MCF 10A (cell line): Measurements from ENCODE around the gene NAP1L4. TPM values are rescaled to one million over a fixed set of nuclear protein-coding genes. Genes with fewer than 3 reads are reported as not detected.
A peak's percentile ranks its signal among the peaks of the same experiment; 100 is the strongest.

ENCODE experiments used
- BruUV-seq: library from RNA; stranded (reverse); fragments of 400-500 nt; replicated peaks from 2 replicates; lab custom pipeline; 2021; lab: Mats Ljungman, UMichigan
- CTCF ChIA-PET: fragments of 300-600 bp; sonication (Branson Sonifier 250); formaldehyde crosslinking; extraction: SDS; loops from one replicate; lab custom pipeline; 2021; ENCODE audit warnings: antibody characterized with exemption, inconsistent platforms; lab: Yijun Ruan, JAX
- POLR2A ChIA-PET: fragments of 300-600, 350-650 bp; sonication (Branson Sonifier 250); formaldehyde crosslinking; extraction: SDS; loops from one replicate; lab custom pipeline; 2020; ENCODE audit warnings: antibody characterized with exemption, inconsistent platforms; lab: Yijun Ruan, JAX
- DNase-seq: peaks from one replicate; pipeline ENCODE4 v3.0.0-alpha.2; 2018; ENCODE audit not compliant: unreplicated experiment
- H3K27ac Mint-ChIP-seq: one replicate; pipeline ENCODE4 v1.8.0; 2022; ENCODE audit warnings: mild to moderate bottlenecking, low read depth, mixed read lengths; ENCODE audit not compliant: unreplicated experiment
- H3K27me3 Mint-ChIP-seq: one replicate; pipeline ENCODE4 v1.8.0; 2022; ENCODE audit warnings: mixed read lengths; ENCODE audit not compliant: insufficient read depth, unreplicated experiment
- H3K36me3 Mint-ChIP-seq: one replicate; pipeline ENCODE4 v1.8.0; 2022; ENCODE audit warnings: mild to moderate bottlenecking, moderate library complexity, mixed read lengths; ENCODE audit not compliant: insufficient read depth, unreplicated experiment
- H3K4me1 Mint-ChIP-seq: one replicate; pipeline ENCODE4 v1.8.0; 2022; ENCODE audit warnings: mixed read lengths; ENCODE audit not compliant: insufficient read depth, unreplicated experiment
- H3K4me3 Mint-ChIP-seq: one replicate; pipeline ENCODE4 v1.8.0; 2022; ENCODE audit warnings: mild to moderate bottlenecking, moderate library complexity, mixed read lengths; ENCODE audit not compliant: unreplicated experiment
- H3K9me3 Mint-ChIP-seq: one replicate; pipeline ENCODE4 v1.8.0; 2022; ENCODE audit warnings: mixed read lengths; ENCODE audit not compliant: unreplicated experiment
- CTCF ChIP-seq: fragments of 200-600 bp; IDR thresholded peaks from one replicate; pipeline ENCODE4 v1.8.0; 2022; ENCODE audit warnings: antibody characterized with exemption, mild to moderate bottlenecking; ENCODE audit not compliant: unreplicated experiment
- intact Hi-C: fragments of 100-400 bp; cut with micrococcal nuclease; formaldehyde crosslinking; loops from 2 replicates; pipeline ENCODE4 v1.14.1; 2022
- total RNA-seq: library from RNA; stranded (reverse); gene quantifications from 2 replicates; pipeline ENCODE4 v1.2.3, GENCODE V29; 2022

NAP1L4 gene
- total RNA-seq, 1 experiment from 2014 or later: 103 TPM

GRCh38 chr11:2934021-2934550 lies 58.0 kb downstream of the NAP1L4 start:
- DNase-seq: no peak
- Mint-ChIP-seq H3K4me1 (peaks cover 11% of the 10 kb centered on the region), H3K27me3 (no peaks in the 10 kb centered on the region), H3K9me3 (peaks cover 19% of the 10 kb centered on the region), H3K36me3 (peaks cover 17% of the 10 kb centered on the region), H3K4me3 (no peak overlapping the region), H3K27ac (peak overlapping the region; percentile 70)
- ChIA-PET CTCF (interaction anchor here (0.7 to 2.2 kb wide), 8 partner anchors 9 to 401 kb away, joined by 3 to 10 read pairs (median 4); no protein-coding TSS in a partner anchor), POLR2A (interaction anchor here (0.9 to 2.7 kb wide), 10 partner anchors 9 to 445 kb away, joined by 4 to 13 read pairs (median 6); partner anchors contain the start of genes NAP1L4 and ZNF195)
- intact Hi-C loops: loop anchor here (5.0 kb wide), 1 partner anchor 58 kb away; the partner anchor contains the start of gene NAP1L4
- TF ChIP-seq CTCF: no peak
- BruUV-seq: no TSS peak

GRCh38 chr11:2933375-2934020 lies 58.6 kb downstream of the NAP1L4 start:
- Mint-ChIP-seq H3K4me1 (peaks cover 11% of the 10 kb centered on the region), H3K4me3 (peak overlapping the region; percentile 28), H3K36me3 (peaks cover 11% of the 10 kb centered on the region), H3K27me3 (no peaks in the 10 kb centered on the region), H3K9me3 (peaks cover 14% of the 10 kb centered on the region), H3K27ac (peak overlapping the region; percentile 70)
- no TSS peak for BruUV-seq
- POLR2A ChIA-PET: interaction anchor here (0.9 to 2.7 kb wide), 12 partner anchors 9 to 446 kb away, joined by 3 to 13 read pairs (median 6); partner anchors contain the start of genes NAP1L4 and ZNF195
- intact Hi-C loops: loop anchor here (5.0 kb wide), 1 partner anchor 59 kb away; the partner anchor contains the start of gene NAP1L4
- DNase-seq: peak; percentile 94
- CTCF ChIA-PET: interaction anchor here (0.7 to 2.4 kb wide), 11 partner anchors 9 to 401 kb away, joined by 3 to 20 read pairs (median 4); no protein-coding TSS in a partner anchor
- no peak for TF ChIP-seq CTCF

- peak; percentile 68 for DNase-seq
- Mint-ChIP-seq H3K36me3 (peaks cover 6% of the 10 kb centered on the region), H3K4me3 (peak overlapping the region; percentile 28), H3K27ac (peak overlapping the region; percentile 70), H3K27me3 (no peaks in the 10 kb centered on the region), H3K9me3 (peaks cover 8% of the 10 kb centered on the region), H3K4me1 (peaks cover 15% of the 10 kb centered on the region)
- CTCF ChIA-PET: interaction anchor here (0.7 to 2.4 kb wide), 7 partner anchors 12 to 400 kb away, joined by 3 to 20 read pairs (median 6); no protein-coding TSS in a partner anchor
- TF ChIP-seq CTCF: no peak
- BruUV-seq: no TSS peak
- POLR2A ChIA-PET: interaction anchor here (0.6 to 2.7 kb wide), 13 partner anchors 8 to 446 kb away, joined by 3 to 13 read pairs (median 5); partner anchors contain the start of genes NAP1L4 and ZNF195
- intact Hi-C loops: loop anchor here (5.0 kb wide), 1 partner anchor 59 kb away; the partner anchor contains the start of gene NAP1L4
Measured at GRCh38 chr11:2932850-2933251, 59.3 kb downstream of the NAP1L4 start.
